SK-N-SH (cell line): ENCODE measurements around the gene USP19. TPM values are rescaled to one million over a fixed set of nuclear protein-coding genes. Genes with fewer than 3 reads are reported as not detected.

ENCODE experiments used
- CTCF ChIA-PET: fragments of 300-600, 350-600 bp; formaldehyde crosslinking; extraction: SDS; loops from one replicate; lab custom pipeline; 2021; lab: Yijun Ruan, JAX
- POLR2A ChIA-PET: fragments of 350-600 bp; sonication (Branson Sonifier 250); formaldehyde crosslinking; extraction: SDS; loops from one replicate; lab custom pipeline; 2020; ENCODE audit warnings: antibody characterized with exemption, inconsistent platforms; lab: Yijun Ruan, JAX
- DNase-seq: peaks from one replicate; pipeline ENCODE4 v3.0.0; 2012
- H2AFZ ChIP-seq: fragments of 200-600 bp; sonication (generic); 2 replicates; pipeline ENCODE4 v1.8.1; 2016; ENCODE audit warnings: antibody characterized with exemption, mild to moderate bottlenecking, low read depth
- H3F3A ChIP-seq: fragments of 200-600 bp; sonication (generic); replicated peaks from 2 replicates; pipeline ENCODE3; 2016; ENCODE audit warnings: antibody characterized with exemption, mild to moderate bottlenecking; ENCODE audit not compliant: insufficient read depth
- H3K27ac ChIP-seq, 2 experiments: fragments of 200-500 bp in 1 of 2; fragments of 200-600 bp in 1 of 2; sonication (Bioruptor generic) in 1 of 2; sonication (generic), shearing (Covaris generic) in 1 of 2; 2 replicates each; pipeline versions ENCODE4 v1.5.1 to v1.6.1; 2014 to 2016; ENCODE audit warnings: low read depth in 2 of 2, inconsistent platforms in 1 of 2, low read length in 1 of 2, mild to moderate bottlenecking in 1 of 2, mixed read lengths in 1 of 2
- H3K27me3 ChIP-seq: fragments of 200-600 bp; sonication (generic), shearing (Covaris generic); 2 replicates; pipeline ENCODE4 v1.6.1; 2016; ENCODE audit warnings: mixed run types; ENCODE audit not compliant: insufficient read depth
- H3K36me3 ChIP-seq, 2 experiments: fragments of 200-500 bp in 1 of 2; fragments of 200-600 bp in 1 of 2; sonication (Bioruptor generic) in 1 of 2; sonication (generic) in 1 of 2; replicated peaks in 1 of 2; 2 replicates each; pipeline versions ENCODE3 to v1.5.1; 2014 to 2016; ENCODE audit warnings: low read length in 1 of 2, mild to moderate bottlenecking in 1 of 2; ENCODE audit not compliant: insufficient read depth in 2 of 2, control insufficient read depth in 1 of 2
- H3K4me1 ChIP-seq, 2 experiments: fragments of 200-500 bp in 1 of 2; fragments of 200-600 bp in 1 of 2; sonication (Bioruptor generic) in 1 of 2; sonication (generic), shearing (Covaris generic) in 1 of 2; 2 replicates each; pipeline versions ENCODE4 v1.5.1 to v1.6.1; 2014 to 2016; ENCODE audit warnings: low read depth in 1 of 2, low read length in 1 of 2, mixed run types in 1 of 2; ENCODE audit not compliant: insufficient read depth in 2 of 2, control insufficient read depth in 1 of 2
- H3K4me2 ChIP-seq: fragments of 200-600 bp; sonication (generic), shearing (Covaris generic); 2 replicates; pipeline ENCODE4 v1.6.1; 2017; ENCODE audit warnings: mixed run types
- H3K4me3 ChIP-seq, 2 experiments: fragments of 200-500 bp in 1 of 2; fragments of 200-600 bp in 1 of 2; sonication (Bioruptor generic) in 1 of 2; sonication (generic), shearing (Covaris generic) in 1 of 2; 2 replicates each; pipeline versions ENCODE4 v1.5.1 to v1.8.1; 2014 to 2016; ENCODE audit warnings: low read depth in 2 of 2, inconsistent platforms in 1 of 2, low read length in 1 of 2, mild to moderate bottlenecking in 1 of 2, mixed read lengths in 1 of 2, moderate library complexity in 1 of 2
- H3K79me2 ChIP-seq: fragments of 200-600 bp; sonication (generic); 2 replicates; pipeline ENCODE4 v1.8.1; 2017; ENCODE audit warnings: mild to moderate bottlenecking; ENCODE audit not compliant: insufficient read depth
- H3K9ac ChIP-seq: fragments of 200-600 bp; sonication (generic); 2 replicates; pipeline ENCODE4 v1.6.1; 2017; ENCODE audit warnings: mixed run types
- H3K9me2 ChIP-seq: fragments of 200-600 bp; sonication (generic); 2 replicates; pipeline ENCODE4 v1.6.1; 2017; ENCODE audit warnings: mixed run types
- H3K9me3 ChIP-seq: fragments of 200-600 bp; sonication (generic); 2 replicates; pipeline ENCODE4 v1.6.1; 2017; ENCODE audit warnings: mixed run types, mild to moderate bottlenecking, moderate library complexity
- H4K20me1 ChIP-seq: fragments of 200-600 bp; sonication (generic); 2 replicates; pipeline ENCODE4 v1.6.1; 2017; ENCODE audit warnings: mild to moderate bottlenecking, mixed run types; ENCODE audit not compliant: insufficient read depth
- ELF1 ChIP-seq: IDR thresholded peaks from 2 replicates; pipeline ENCODE4 v1.4.0; 2012
- EZH2phosphoT487 ChIP-seq: fragments of 200-600 bp; sonication (generic); IDR thresholded peaks from 2 replicates; pipeline ENCODE4 v1.6.1; 2017; ENCODE audit warnings: low read depth, mixed run types, mild to moderate bottlenecking, antibody characterized with exemption, moderate library complexity, borderline replicate concordance
- FOXM1 ChIP-seq: IDR thresholded peaks from 2 replicates; pipeline ENCODE4 v1.4.0; 2012; ENCODE audit warnings: low read depth, mild to moderate bottlenecking
- GATA2 ChIP-seq: sonication (generic); formaldehyde crosslinking; IDR thresholded peaks from 2 replicates; pipeline ENCODE4 v1.5.0; 2020; ENCODE audit warnings: mild to moderate bottlenecking, missing genetic modification reagents
- RAD21 ChIP-seq: IDR thresholded peaks from 2 replicates; pipeline ENCODE4 v1.6.1; 2012; ENCODE audit warnings: mild to moderate bottlenecking, low read length
- RCOR1 ChIP-seq: fragments of 150-350 bp; IDR thresholded peaks from 2 replicates; pipeline ENCODE4 v1.6.1; 2017; ENCODE audit warnings: antibody characterized with exemption, low read length
- REST ChIP-seq: IDR thresholded peaks from 2 replicates; pipeline ENCODE4 v1.6.1; 2012; ENCODE audit warnings: mild to moderate bottlenecking, low read depth, low read length, moderate library complexity
- RFX5 ChIP-seq: IDR thresholded peaks from 2 replicates; pipeline ENCODE4 v1.6.1; 2012; ENCODE audit warnings: mild to moderate bottlenecking, improper control_type of control experiment, low read length
- RXRA ChIP-seq: IDR thresholded peaks from 2 replicates; pipeline ENCODE4 v1.4.0; 2012; ENCODE audit warnings: low read depth, mild to moderate bottlenecking, borderline replicate concordance
- SMC3 ChIP-seq: IDR thresholded peaks from 2 replicates; pipeline ENCODE4 v1.6.1; 2012; ENCODE audit warnings: low read depth, low read length, improper control_type of control experiment
- TAF1 ChIP-seq: IDR thresholded peaks from 2 replicates; pipeline ENCODE4 v1.6.1; 2012; ENCODE audit warnings: low read depth, mild to moderate bottlenecking, low read length, moderate library complexity, borderline replicate concordance
- WGBS: methylation state at CpG from one replicate; pipeline ENCODE4 v1.1.6; 2017; ENCODE audit warnings: low lambda C conversion rate; 5-methylcytosine and 5-hydroxymethylcytosine counted together
- polyA plus RNA-seq, 3 experiments: library from polyadenylated mRNA; depleted of rRNA; stranded (reverse); fragments of >200 nt; gene quantifications; 2 replicates each; pipeline ENCODE4 v1.2.3, GENCODE V29; 2012
- TF ChIP-seq, protein P1 (sequence below): fragments of 150-350 bp; IDR thresholded peaks from 2 replicates; pipeline ENCODE4 v1.6.1; 2017; ENCODE audit warnings: antibody characterized with exemption, low read length, low read depth, borderline replicate concordance
- TF ChIP-seq, protein P2 (sequence below): IDR thresholded peaks from 2 replicates; pipeline ENCODE4; 2012
- TF ChIP-seq, protein P3 (sequence below): IDR thresholded peaks from 2 replicates; pipeline ENCODE4 v1.4.0; 2012; ENCODE audit warnings: low read depth

The USP19 gene
- polyA plus RNA-seq, 1 of the 3 experiments (the other 2 are of a cell fraction) = 75.6 TPM

- 99% methylated on average over 8 of the region's 8 CpGs for WGBS
- Histone ChIP-seq H3K9me3 (no peaks in the 10 kb centered on the region), H3K27ac (no peak overlapping the region), H4K20me1 (peaks cover 63% of the 10 kb centered on the region), H3K4me2 (no peak overlapping the region), H3K4me3 (no peak overlapping the region), H3K9me2 (no peaks in the 10 kb centered on the region), H3F3A (no peaks in the 10 kb centered on the region), H3K27me3 (no peaks in the 10 kb centered on the region), H3K4me1 (no peaks in the 10 kb centered on the region; a peak in 1 of 4 replicates), H2AFZ (no peak overlapping the region), H3K9ac (no peak overlapping the region), H3K79me2 (peaks cover 99% of the 10 kb centered on the region), H3K36me3 (peaks cover 13 to 25% of the 10 kb centered on the region in 2 experiments)
- POLR2A ChIA-PET = interaction anchor here (0.7 kb wide), 1 partner anchor 259 kb away, joined by 3 read pairs; no protein-coding TSS in a partner anchor
- no peak for DNase-seq
- CTCF ChIA-PET = interaction anchor here (2.2 kb wide), 1 partner anchor 12 kb away, joined by 6 read pairs; the partner anchor contains the start of gene QRICH1
- TF ChIP-seq RFX5 (no peak), REST (no peak), FOXM1 (no peak), GATA2 (CRISPR knock-in tag) (no peak), SMC3 (no peak), TAF1 (no peak), ELF1 (no peak), EZH2phosphoT487 (no peak), RXRA (no peak), RAD21 (no peak), RCOR1 (no peak)
- TF ChIP-seq, protein P1, sequence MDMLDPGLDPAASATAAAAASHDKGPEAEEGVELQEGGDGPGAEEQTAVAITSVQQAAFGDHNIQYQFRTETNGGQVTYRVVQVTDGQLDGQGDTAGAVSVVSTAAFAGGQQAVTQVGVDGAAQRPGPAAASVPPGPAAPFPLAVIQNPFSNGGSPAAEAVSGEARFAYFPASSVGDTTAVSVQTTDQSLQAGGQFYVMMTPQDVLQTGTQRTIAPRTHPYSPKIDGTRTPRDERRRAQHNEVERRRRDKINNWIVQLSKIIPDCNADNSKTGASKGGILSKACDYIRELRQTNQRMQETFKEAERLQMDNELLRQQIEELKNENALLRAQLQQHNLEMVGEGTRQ = no peak
- TF ChIP-seq, protein P2, sequence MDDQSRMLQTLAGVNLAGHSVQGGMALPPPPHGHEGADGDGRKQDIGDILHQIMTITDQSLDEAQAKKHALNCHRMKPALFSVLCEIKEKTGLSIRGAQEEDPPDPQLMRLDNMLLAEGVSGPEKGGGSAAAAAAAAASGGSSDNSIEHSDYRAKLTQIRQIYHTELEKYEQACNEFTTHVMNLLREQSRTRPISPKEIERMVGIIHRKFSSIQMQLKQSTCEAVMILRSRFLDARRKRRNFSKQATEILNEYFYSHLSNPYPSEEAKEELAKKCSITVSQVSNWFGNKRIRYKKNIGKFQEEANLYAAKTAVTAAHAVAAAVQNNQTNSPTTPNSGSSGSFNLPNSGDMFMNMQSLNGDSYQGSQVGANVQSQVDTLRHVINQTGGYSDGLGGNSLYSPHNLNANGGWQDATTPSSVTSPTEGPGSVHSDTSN = no peak
- TF ChIP-seq, protein P3, sequence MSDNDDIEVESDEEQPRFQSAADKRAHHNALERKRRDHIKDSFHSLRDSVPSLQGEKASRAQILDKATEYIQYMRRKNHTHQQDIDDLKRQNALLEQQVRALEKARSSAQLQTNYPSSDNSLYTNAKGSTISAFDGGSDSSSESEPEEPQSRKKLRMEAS = no peak
Measured at GRCh38 chr3:49081429-49081828, 39.2 kb downstream of the USP19 start.
